ENCODE measurements around the gene CAPN11.

The CAPN11 gene

GRCh38 chr6:44224965-44225305 is 66.3 kb downstream of the CAPN11 start:
- H3K4me3 ChIP-seq (ENCODE audit: low read depth, low read length), result no peak overlapping the region
- no peak for TF ChIP-seq CTCF (IDR thresholded peaks at IDR 0.05; ENCODE audit: low read depth, low read length, missing control alignments)
- DNase-seq (ENCODE audit: low read depth), result no peak
- in situ Hi-C loops (cut with HindIII; ENCODE audit: low sequenced_read_pairs), result no loop called here

- no peak for TF ChIP-seq CTCF (IDR thresholded peaks at IDR 0.05; ENCODE audit: low read depth, low read length, missing control alignments)
- H3K4me3 ChIP-seq (ENCODE audit: low read depth, low read length), result no peak overlapping the region
- in situ Hi-C loops (cut with HindIII; ENCODE audit: low sequenced_read_pairs), result no loop called here
- DNase-seq (ENCODE audit: low read depth), result no peak
These were observed 67.1 kb downstream of the CAPN11 start for GRCh38 chr6:44225579-44226325.

GRCh38 chr6:44226368-44227147 is 67.9 kb downstream of the CAPN11 start:
- in situ Hi-C loops (cut with HindIII; ENCODE audit: low sequenced_read_pairs), result no loop called here
- H3K4me3 ChIP-seq (ENCODE audit: low read depth, low read length), result no peak overlapping the region
- DNase-seq (ENCODE audit: low read depth), result no peak
- no peak for TF ChIP-seq CTCF (IDR thresholded peaks at IDR 0.05; ENCODE audit: low read depth, low read length, missing control alignments)

GRCh38 chr6:44227148-44227793 is 68.7 kb downstream of the CAPN11 start:
- no peak overlapping the region for H3K4me3 ChIP-seq (ENCODE audit: low read depth, low read length)
- TF ChIP-seq CTCF (IDR thresholded peaks at IDR 0.05; ENCODE audit: low read depth, low read length, missing control alignments), result no peak
- in situ Hi-C loops (cut with HindIII; ENCODE audit: low sequenced_read_pairs), result no loop called here
- no peak for DNase-seq (ENCODE audit: low read depth)

GRCh38 chr6:44228031-44228430 is 69.4 kb downstream of the CAPN11 start:
- in situ Hi-C loops (cut with HindIII; ENCODE audit: low sequenced_read_pairs), result no loop called here
- DNase-seq (ENCODE audit: low read depth), result no peak
- TF ChIP-seq CTCF (IDR thresholded peaks at IDR 0.05; ENCODE audit: low read depth, low read length, missing control alignments), result no peak
- no peak overlapping the region for H3K4me3 ChIP-seq (ENCODE audit: low read depth, low read length)

- in situ Hi-C loops (cut with HindIII; ENCODE audit: low sequenced_read_pairs), result no loop called here
- no peak for DNase-seq (ENCODE audit: low read depth)
- no peak overlapping the region for H3K4me3 ChIP-seq (ENCODE audit: low read depth, low read length)
- TF ChIP-seq CTCF (IDR thresholded peaks at IDR 0.05; ENCODE audit: low read depth, low read length, missing control alignments), result no peak
These were observed 69.8 kb downstream of the CAPN11 start for GRCh38 chr6:44228433-44228832.
